Right lobe of liver (tissue), 6 donors: ENCODE data around the gene SAMD5. TPM values are rescaled to one million over a fixed set of nuclear protein-coding genes. Genes with fewer than 3 reads are reported as not detected.

ENCODE experiments used
- ATAC-seq, 4 donors: fragments of 200-7000 bp; cut with Tn5 transposase; one replicate each; pipeline ENCODE4 v1.9.1; 2020; ENCODE audit warnings: mild to moderate bottlenecking in 4 of 4, moderate library complexity in 4 of 4
- DNase-seq, 3 donors: peaks; one replicate each; pipeline ENCODE4 v3.0.0-alpha.2; 2020
- H3K27ac ChIP-seq, 3 donors: fragments of 200-600 bp; one replicate each; pipeline ENCODE4 v1.8.0; 2022
- H3K27me3 ChIP-seq, 2 donors: fragments of 200-600 bp; one replicate each; pipeline ENCODE4 v1.8.0; 2022
- H3K36me3 ChIP-seq, 4 donors: fragments of 200-600 bp; sonication (generic) in 1 of 4; one replicate each; pipeline versions ENCODE4 v1.5.1 to v1.8.0; 2017 to 2022; ENCODE audit warnings: control low read depth in 1 of 4
- H3K4me1 ChIP-seq, 4 donors: fragments of 200-600 bp; sonication (generic) in 1 of 4; one replicate each; pipeline versions ENCODE4 v1.5.1 to v1.8.0; 2017 to 2022; ENCODE audit warnings: control low read depth in 1 of 4
- H3K4me3 ChIP-seq, 3 donors: fragments of 200-600 bp; one replicate each; pipeline ENCODE4 v1.8.0; 2022
- H3K9me3 ChIP-seq, 4 donors: fragments of 200-600 bp; sonication (generic) in 1 of 4; one replicate each; pipeline versions ENCODE4 v1.5.1 to v1.8.0; 2017 to 2022; ENCODE audit warnings: control low read depth in 1 of 4
- POLR2A ChIP-seq: fragments of 450-650 bp; IDR thresholded peaks from one replicate; pipeline ENCODE4 v1.6.1; 2017; ENCODE audit warnings: antibody characterized with exemption, mild to moderate bottlenecking
- WGBS: methylation state at CpG from one replicate; pipeline ENCODE4 v1.1.6; 2018; ENCODE audit warnings: low coverage, low lambda C conversion rate; ENCODE audit not compliant: insufficient coverage; ENCODE audit errors: missing lambda C conversion rate; 5-methylcytosine and 5-hydroxymethylcytosine counted together
- intact Hi-C, 2 donors: fragments of 100-400 bp; cut with DNase I; formaldehyde crosslinking; loops; one replicate each; pipeline versions ENCODE4 v1.11.2 to v1.14.1; 2022
- total RNA-seq, 6 experiments: library from RNA; depleted of rRNA in 2 of 6; stranded (reverse); fragments of >200 nt in 2 of 6; fragmentation: NEBNext Ultra II Directional in 3 of 6; extraction: Animal tissue kit (Norgen Biotek cat#: 25700) in 3 of 6; gene quantifications; one replicate each; pipeline versions ENCODE4 v1.1.0 to v1.2.4, GENCODE V29; 2016 to 2023
- TF ChIP-seq, protein P1 (sequence below), 4 donors: fragments of 200-600 bp in 3 of 4; fragments of 450-650 bp in 1 of 4; IDR thresholded peaks; one replicate each; pipeline versions ENCODE4 v1.5.1 to v1.8.0; 2016 to 2022; ENCODE audit warnings: antibody characterized with exemption in 4 of 4, mild to moderate bottlenecking in 2 of 4
- donor health status: DM: no; HTN: yes; CAD: no.
- donor health status: DM: no; HTN: no; CAD: no.
- donor health status: DM: no; HTN: no; CAD: no.
- donor health status: DM: no; HTN: yes; CAD: no.
- donor health status: DM: no; HTN: yes; CAD: no.

The SAMD5 gene
- total RNA-seq, 6 experiments from 2014 or later: 9.5 to 17.6 (median 11.5) TPM

DNA sequence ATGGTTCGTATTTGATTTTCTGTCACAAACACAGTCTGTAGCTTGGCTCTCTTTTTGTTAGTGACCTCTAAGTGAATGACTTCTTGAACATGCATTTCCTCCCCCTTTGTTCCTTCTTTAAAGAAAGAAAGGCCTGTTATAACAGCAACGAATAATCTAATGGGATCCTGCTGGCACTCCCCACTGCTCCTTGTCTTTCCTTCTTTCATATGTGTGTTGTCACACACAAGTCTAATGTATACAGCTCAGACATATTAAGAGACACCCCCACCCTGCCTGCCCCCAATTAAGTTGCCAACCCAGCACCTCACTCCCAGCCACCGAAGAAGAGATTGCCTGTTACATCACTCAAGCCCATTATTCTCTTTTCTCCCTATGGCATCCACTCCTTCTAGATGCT, 4.9 kb upstream of the SAMD5 start:
- H3K27ac ChIP-seq: no peak overlapping the region
- no peak for TF ChIP-seq POLR2A
- TF ChIP-seq, protein P1, sequence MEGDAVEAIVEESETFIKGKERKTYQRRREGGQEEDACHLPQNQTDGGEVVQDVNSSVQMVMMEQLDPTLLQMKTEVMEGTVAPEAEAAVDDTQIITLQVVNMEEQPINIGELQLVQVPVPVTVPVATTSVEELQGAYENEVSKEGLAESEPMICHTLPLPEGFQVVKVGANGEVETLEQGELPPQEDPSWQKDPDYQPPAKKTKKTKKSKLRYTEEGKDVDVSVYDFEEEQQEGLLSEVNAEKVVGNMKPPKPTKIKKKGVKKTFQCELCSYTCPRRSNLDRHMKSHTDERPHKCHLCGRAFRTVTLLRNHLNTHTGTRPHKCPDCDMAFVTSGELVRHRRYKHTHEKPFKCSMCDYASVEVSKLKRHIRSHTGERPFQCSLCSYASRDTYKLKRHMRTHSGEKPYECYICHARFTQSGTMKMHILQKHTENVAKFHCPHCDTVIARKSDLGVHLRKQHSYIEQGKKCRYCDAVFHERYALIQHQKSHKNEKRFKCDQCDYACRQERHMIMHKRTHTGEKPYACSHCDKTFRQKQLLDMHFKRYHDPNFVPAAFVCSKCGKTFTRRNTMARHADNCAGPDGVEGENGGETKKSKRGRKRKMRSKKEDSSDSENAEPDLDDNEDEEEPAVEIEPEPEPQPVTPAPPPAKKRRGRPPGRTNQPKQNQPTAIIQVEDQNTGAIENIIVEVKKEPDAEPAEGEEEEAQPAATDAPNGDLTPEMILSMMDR (IDR thresholded peaks at IDR 0.05): no peak
- H3K4me3 ChIP-seq: no peak overlapping the region
- H3K4me1 ChIP-seq: peaks cover 0 to 7% (median 2%) of the 10 kb centered on the region in 4 donors
- WGBS: 44% methylated on average over 3 of the region's 3 CpGs
- no peaks in the 10 kb centered on the region for H3K36me3 ChIP-seq
- H3K27me3 ChIP-seq: no peaks in the 10 kb centered on the region
- ATAC-seq (no peak), DNase-seq (no peak)
- H3K9me3 ChIP-seq: no peaks in the 10 kb centered on the region
- intact Hi-C loops: loop anchor here in 1 of 2 donors (5.0 kb wide), 1 partner anchor 664 kb away; no protein-coding TSS in a partner anchor

DNA sequence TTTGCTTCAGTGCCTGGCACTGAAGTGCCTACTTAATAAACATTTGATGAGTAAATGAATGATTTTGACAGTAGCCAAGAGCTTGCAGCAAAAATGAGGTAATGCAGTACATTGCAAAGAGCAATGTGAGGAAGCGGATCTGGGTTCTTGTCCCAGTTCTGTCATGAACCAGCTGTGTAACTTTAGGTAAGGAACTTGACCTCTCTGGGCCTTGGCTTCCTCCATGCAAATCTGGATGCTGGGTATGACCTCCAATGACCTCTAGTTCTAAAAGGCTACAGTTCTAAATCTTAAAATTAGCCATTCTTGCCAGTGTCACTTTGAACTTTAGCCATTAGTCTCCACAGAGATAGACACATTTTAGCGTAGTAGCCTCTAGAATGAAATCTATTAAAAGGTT, 3.6 kb upstream of the SAMD5 start:
- Histone ChIP-seq H3K4me3 (no peak overlapping the region), H3K9me3 (no peaks in the 10 kb centered on the region), H3K36me3 (no peaks in the 10 kb centered on the region), H3K27me3 (no peaks in the 10 kb centered on the region), H3K27ac (no peak overlapping the region), H3K4me1 (peaks cover 0 to 7% (median 2%) of the 10 kb centered on the region in 4 donors)
- DNase-seq (no peak), ATAC-seq (no peak)
- intact Hi-C loops: loop anchor here (5.0 kb wide), 1 partner anchor 662 kb away; no protein-coding TSS in a partner anchor
- TF ChIP-seq, protein P1 (IDR thresholded peaks at IDR 0.05): no peak
- no peak for TF ChIP-seq POLR2A
- 69% methylated on average over 2 of the region's 2 CpGs for WGBS

DNA sequence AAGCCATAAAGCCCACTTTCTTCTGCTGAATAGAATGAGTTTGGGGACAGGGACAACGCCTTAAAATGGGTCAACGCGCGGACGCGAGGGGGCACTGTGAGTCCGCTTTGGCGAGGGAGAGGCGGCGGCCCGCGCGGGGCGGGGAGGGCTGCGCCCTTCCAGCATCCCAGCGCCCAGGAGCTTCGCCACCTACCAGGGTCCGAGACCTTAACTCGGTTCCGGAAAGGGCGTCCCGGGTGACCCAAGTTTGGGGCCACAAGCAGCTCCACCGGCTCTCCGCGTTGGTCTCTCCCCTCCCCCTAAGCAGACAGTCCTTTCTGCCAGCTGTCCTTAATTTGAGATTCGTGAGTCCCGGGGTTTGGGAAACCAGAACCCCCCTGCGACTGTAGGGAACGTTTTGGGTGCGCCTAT, 1.8 kb upstream of the SAMD5 start:
- TF ChIP-seq POLR2A: no peak
- TF ChIP-seq, protein P1 (IDR thresholded peaks at IDR 0.05): peak; percentile 78 to 91 (median 84)
- H3K9me3 ChIP-seq: no peaks in the 10 kb centered on the region
- H3K27me3 ChIP-seq: no peaks in the 10 kb centered on the region
- no peaks in the 10 kb centered on the region for H3K36me3 ChIP-seq
- peak; percentile 79 to 84 (median 81) for DNase-seq
- peak; percentile 49 to 71 (median 70) for ATAC-seq
- peak overlapping the region; percentile 59 to 75 (median 62) for H3K4me3 ChIP-seq
- WGBS: under 1% methylated on average over 12 of the region's 30 CpGs
- intact Hi-C loops: loop anchor here in 1 of 2 donors (5.0 kb wide), 1 partner anchor 661 kb away; no protein-coding TSS in a partner anchor
- peak overlapping the region in 1 of 3 donors; percentile 64 for H3K27ac ChIP-seq
- peaks cover 0 to 11% (median 5%) of the 10 kb centered on the region in 4 donors for H3K4me1 ChIP-seq

DNA sequence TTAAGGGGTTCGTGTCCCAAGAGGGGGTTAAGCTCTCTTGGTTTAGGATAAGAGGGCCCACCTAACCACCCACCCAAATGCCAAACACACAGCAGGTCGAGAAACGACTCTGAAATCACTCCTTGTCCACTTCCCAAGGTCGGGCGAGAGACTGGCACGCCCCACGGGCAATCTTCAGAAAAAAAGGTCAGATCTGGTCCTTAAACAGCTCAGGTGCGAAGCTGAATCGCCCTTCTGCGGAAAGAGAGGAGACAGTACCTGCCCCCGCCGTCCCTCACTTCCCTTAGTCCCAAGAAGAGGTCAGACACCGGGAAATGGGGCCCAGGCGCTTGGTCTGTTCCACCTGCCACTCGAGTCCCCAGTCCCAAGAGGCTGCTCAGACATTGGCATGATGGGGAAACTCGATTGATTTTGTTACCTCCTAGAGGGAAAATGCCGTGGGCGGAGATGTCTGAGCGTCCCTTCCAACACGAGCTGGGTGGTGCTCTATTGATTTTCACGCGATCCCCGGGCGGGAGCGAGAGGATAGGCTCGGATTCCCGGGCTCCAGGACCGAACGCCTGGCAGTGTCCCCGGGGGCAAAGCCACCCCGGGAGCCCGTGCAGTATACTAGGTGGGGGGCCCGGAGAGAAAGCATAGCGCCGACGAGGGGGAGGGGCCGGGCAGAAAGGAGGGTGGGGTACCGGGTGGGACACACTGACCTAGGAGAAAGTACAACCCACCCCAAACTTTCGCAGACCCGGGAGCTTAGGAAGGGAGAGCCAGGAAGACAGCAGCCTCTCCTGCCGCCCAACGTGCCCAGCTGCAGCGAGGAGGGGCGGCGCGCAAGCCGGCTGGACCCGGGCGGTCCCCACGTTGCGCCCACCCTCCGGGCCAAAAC, 1.1 kb upstream of the SAMD5 start:
- H3K27ac ChIP-seq: peak overlapping the region; percentile 64 to 92 (median 83)
- intact Hi-C loops: loop anchor here in 1 of 2 donors (5.0 kb wide), 1 partner anchor 660 kb away; no protein-coding TSS in a partner anchor
- peak; percentile 7 to 49 (median 15) for ATAC-seq
- WGBS: 0% methylated on average over 25 of the region's 52 CpGs
- TF ChIP-seq, protein P1 (IDR thresholded peaks at IDR 0.05): no peak
- no peak for TF ChIP-seq POLR2A
- no peaks in the 10 kb centered on the region for H3K27me3 ChIP-seq
- H3K36me3 ChIP-seq: no peaks in the 10 kb centered on the region
- no peaks in the 10 kb centered on the region for H3K9me3 ChIP-seq
- peaks cover 0 to 13% (median 5%) of the 10 kb centered on the region in 4 donors for H3K4me1 ChIP-seq
- peak overlapping the region; percentile 59 to 75 (median 62) for H3K4me3 ChIP-seq
- peak; percentile 53 to 69 (median 68) for DNase-seq
